ENCODE results near the gene NCOA6. TPM values are rescaled to one million over a fixed set of nuclear protein-coding genes. Genes with fewer than 3 reads are reported as not detected.

Gene NCOA6
- total RNA-seq (2014; rRNA removed; shearing (Covaris generic)) (8.8 and 13.1 TPM in 2 replicates), total RNA-seq (2022) (24.4 and 26.5 TPM in 2 replicates), Bru-seq, nascent RNA (percentile 75 among the genes with signal in this experiment), BruChase-seq, experiment 1, labeled RNA remaining after a 6-hour chase (percentile 73 among the genes with signal in this experiment), BruChase-seq, experiment 2, labeled RNA remaining after a 2-hour chase (percentile 74 among the genes with signal in this experiment)
- long read RNA-seq, full-length matches to known transcripts = 1 of 31 reads
- long read RNA-seq, partial matches to known transcripts = 10 of 31 reads
- long read RNA-seq, other reads (novel, unspliced or antisense) = 20 of 31 reads

DNA sequence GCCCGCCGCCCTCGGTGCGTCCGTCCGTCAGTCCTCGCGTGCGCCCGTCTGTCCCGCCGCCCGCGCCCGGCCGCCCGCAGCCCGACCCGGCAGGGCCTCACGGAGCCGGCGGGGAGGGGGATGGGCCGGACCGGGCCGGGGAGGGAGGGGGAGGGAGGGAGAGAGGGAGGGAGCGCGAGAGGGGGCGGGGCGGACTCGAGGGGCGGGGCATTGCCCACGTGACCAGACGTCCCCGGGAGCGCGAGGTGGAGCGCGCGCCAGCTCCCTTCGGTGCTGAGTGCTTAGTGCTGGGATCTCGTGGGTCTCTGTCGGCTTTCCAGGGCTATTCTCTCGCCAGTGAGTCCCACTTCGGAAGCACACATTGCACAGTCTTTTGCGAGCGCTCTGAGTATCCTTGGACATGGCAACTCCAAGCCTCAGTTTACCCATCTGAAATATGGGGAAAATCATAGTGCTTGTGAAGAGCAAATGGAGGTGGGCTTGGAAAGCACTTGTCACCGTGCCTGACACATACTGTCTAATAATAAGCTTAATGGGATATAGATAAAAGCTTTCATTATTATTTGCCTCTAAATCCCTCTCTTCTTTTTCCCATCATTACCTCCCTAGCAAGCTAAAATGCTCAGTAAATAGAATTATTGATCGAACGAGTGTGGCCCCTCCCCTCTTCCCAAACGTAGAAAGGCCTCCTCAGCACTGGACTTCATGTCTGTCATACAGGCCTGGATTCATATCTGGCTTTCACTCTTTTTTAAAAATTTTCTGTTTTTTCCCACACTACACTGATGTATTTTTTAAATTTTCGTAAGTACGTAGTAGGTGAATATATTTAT is at the start of gene NCOA6:
NCOA6 (minus strand) TSS at position 122 of the 833 bp plus-strand sequence. CDS start 43,296 bp downstream, outside the sequence.
- Histone ChIP-seq H3K4me2 (ENCODE audit: low read length) (peak within 1 kb of the TSS; percentile 91), H3K9me3 (ENCODE audit: low read length) (no peaks in the 10 kb centered on the region), H3K9me2 (ENCODE audit: insufficient read depth, low read length) (no peaks in the 10 kb centered on the region), H3K79me2 (ENCODE audit: insufficient read depth, low read depth, low read length) (peaks cover 31% of the 10 kb centered on the region), H3K27ac (ENCODE audit: low read depth, low read length, poor library complexity, severe bottlenecking) (peak within 1 kb of the TSS; percentile 61), H3K4me3 (ENCODE audit: low read depth, low read length, poor library complexity, severe bottlenecking) (peak within 1 kb of the TSS; percentile 84), H3K36me3 (ENCODE audit: insufficient read depth, low read length) (no peaks in the 10 kb centered on the region), H2AFZ (ENCODE audit: low read length) (peak within 1 kb of the TSS; percentile 89), H3K4me1 (ENCODE audit: insufficient read depth, low read length, poor library complexity, severe bottlenecking) (peaks cover 18% of the 10 kb centered on the region), H4K20me1 (ENCODE audit: insufficient read depth, low read length) (peaks cover 10% of the 10 kb centered on the region; the same call in 1 of the 2 replicates)
- DNase-seq (ENCODE audit: low spot score) = peak; percentile 85
- TF ChIP-seq CTCF (conservative IDR thresholded peaks at IDR 0.05; ENCODE audit: low read length) (no peak), EZH2phosphoT487 (IDR thresholded peaks at IDR 0.05; ENCODE audit: borderline replicate concordance, low read depth, low read length) (no peak)
- POLR2A ChIA-PET = interaction anchor here (0.5 to 0.7 kb wide), 2 partner anchors 99 to 259 kb away, joined by 3 to 4 read pairs; no protein-coding TSS in a partner anchor
- intact Hi-C loops (cut with micrococcal nuclease; ENCODE audit: unreplicated experiment) = no loop called here
- CTCF ChIA-PET (ENCODE audit: unreplicated experiment) = no interaction called here
- TSS peak; percentile 95 for BruUV-seq (replicated peaks)

GRCh38 chr20:34874094-34874654 is 48.7 kb upstream of the NCOA6 start:
- H3K79me2 ChIP-seq (ENCODE audit: insufficient read depth, low read depth, low read length) = no peaks in the 10 kb centered on the region
- H3K4me1 ChIP-seq (ENCODE audit: insufficient read depth, low read length, poor library complexity, severe bottlenecking) = peaks cover 43% of the 10 kb centered on the region
- H2AFZ ChIP-seq (ENCODE audit: low read length) = no peak overlapping the region
- no peaks in the 10 kb centered on the region for H3K9me2 ChIP-seq (ENCODE audit: insufficient read depth, low read length)
- intact Hi-C loops (cut with micrococcal nuclease; ENCODE audit: unreplicated experiment) = loop anchor here (1.0 to 10.0 kb wide), 5 partner anchors 81 to 401 kb away; partner anchors contain the start of genes GSS, MMP24OS, MYH7B and TRPC4AP
- no TSS peak for BruUV-seq (replicated peaks)
- no peak overlapping the region for H3K27ac ChIP-seq (ENCODE audit: low read depth, low read length, poor library complexity, severe bottlenecking)
- CTCF ChIA-PET (ENCODE audit: unreplicated experiment) = interaction anchor here (0.6 to 2.3 kb wide), 4 partner anchors 78 to 98 kb away, joined by 3 to 14 read pairs (median 6); partner anchors contain the start of genes GSS and MYH7B
- POLR2A ChIA-PET = interaction anchor here (0.5 to 0.7 kb wide), 3 partner anchors 40 to 356 kb away, joined by 4 to 5 read pairs (median 4); partner anchors contain the start of genes GSS and MYH7B
- no peak overlapping the region for H3K4me3 ChIP-seq (ENCODE audit: low read depth, low read length, poor library complexity, severe bottlenecking)
- H3K36me3 ChIP-seq (ENCODE audit: insufficient read depth, low read length) = no peaks in the 10 kb centered on the region
- TF ChIP-seq CTCF (conservative IDR thresholded peaks at IDR 0.05; ENCODE audit: low read length) (peak; percentile 94), EZH2phosphoT487 (IDR thresholded peaks at IDR 0.05; ENCODE audit: borderline replicate concordance, low read depth, low read length) (no peak)
- H3K9me3 ChIP-seq (ENCODE audit: low read length) = no peaks in the 10 kb centered on the region
- no peaks in the 10 kb centered on the region for H4K20me1 ChIP-seq (ENCODE audit: insufficient read depth, low read length)
- DNase-seq (ENCODE audit: low spot score) = peak; percentile 79
- H3K4me2 ChIP-seq (ENCODE audit: low read length) = no peak overlapping the region

All from OCI-LY7 (cell line).